ENCODE measurements around the gene NOD2. TPM values are rescaled to one million over a fixed set of nuclear protein-coding genes. Genes with fewer than 3 reads are reported as not detected.

NOD2 gene
- total RNA-seq, 1 experiment from 2014 or later = 0.17 TPM

DNA sequence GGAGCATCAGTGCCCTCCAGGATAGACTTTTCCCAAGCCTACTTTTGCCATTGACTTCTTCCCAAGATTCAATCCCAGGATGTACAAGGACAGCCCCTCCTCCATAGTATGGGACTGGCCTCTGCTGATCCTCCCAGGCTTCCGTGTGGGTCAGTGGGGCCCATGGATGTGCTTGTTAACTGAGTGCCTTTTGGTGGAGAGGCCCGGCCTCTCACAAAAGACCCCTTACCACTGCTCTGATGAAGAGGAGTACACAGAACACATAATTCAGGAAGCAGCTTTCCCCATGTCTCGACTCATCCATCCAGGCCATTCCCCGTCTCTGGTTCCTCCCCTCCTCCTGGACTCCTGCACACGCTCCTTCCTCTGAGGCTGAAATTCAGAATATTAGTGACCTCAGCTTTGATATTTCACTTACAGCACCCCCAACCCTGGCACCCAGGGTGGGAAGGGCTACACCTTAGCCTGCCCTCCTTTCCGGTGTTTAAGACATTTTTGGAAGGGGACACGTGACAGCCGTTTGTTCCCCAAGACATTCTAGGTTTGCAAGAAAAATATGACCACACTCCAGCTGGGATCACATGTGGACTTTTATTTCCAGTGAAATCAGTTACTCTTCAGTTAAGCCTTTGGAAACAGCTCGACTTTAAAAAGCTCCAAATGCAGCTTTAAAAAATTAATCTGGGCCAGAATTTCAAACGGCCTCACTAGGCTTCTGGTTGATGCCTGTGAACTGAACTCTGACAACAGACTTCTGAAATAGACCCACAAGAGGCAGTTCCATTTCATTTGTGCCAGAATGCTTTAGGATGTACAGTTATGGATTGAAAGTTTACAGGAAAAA lies 38.8 kb downstream of the NOD2 start:
- Histone ChIP-seq H4K91ac (ENCODE audit: insufficient read length, low read depth, low read length) (no peak overlapping the region), H3K18ac (ENCODE audit: insufficient read length, low read depth, low read length) (no peak overlapping the region), H3K9me3 (ENCODE audit: control insufficient read depth, low read depth, low read length) (no peaks in the 10 kb centered on the region), H3K4ac (ENCODE audit: low read depth, low read length) (no peak overlapping the region), H2BK120ac (ENCODE audit: low read depth, low read length, poor library complexity, severe bottlenecking) (no peak overlapping the region), H3K23ac (ENCODE audit: insufficient read length, low read depth, low read length) (no peak overlapping the region), H3K27me3 (ENCODE audit: insufficient read depth, low read length) (no peaks in the 10 kb centered on the region), H4K20me1 (ENCODE audit: control insufficient read depth, insufficient read depth, insufficient read length) (no peaks in the 10 kb centered on the region), H3K4me2 (ENCODE audit: insufficient read depth, insufficient read length, low read length) (no peak overlapping the region), H3K79me1 (ENCODE audit: insufficient read depth, low read depth, low read length, poor library complexity, severe bottlenecking) (no peaks in the 10 kb centered on the region), H2BK20ac (ENCODE audit: low read depth, low read length, poor library complexity, severe bottlenecking) (no peak overlapping the region), H2BK15ac (ENCODE audit: low read depth, low read length) (no peak overlapping the region), H3K79me2 (ENCODE audit: insufficient read depth, low read length) (no peaks in the 10 kb centered on the region), H3K27ac (ENCODE audit: insufficient read length, low read depth, low read length) (no peak overlapping the region), H4K8ac (replicated peaks; ENCODE audit: insufficient read length, low read depth, low read length) (no peak overlapping the region), H3T11ph (ENCODE audit: low read length) (no peak overlapping the region), H3K14ac (ENCODE audit: insufficient read depth, low read length) (no peak overlapping the region), H2BK12ac (ENCODE audit: insufficient read length, low read depth, low read length) (no peak overlapping the region), H2AFZ (ENCODE audit: low read length) (no peak overlapping the region), H3K56ac (ENCODE audit: insufficient read length, low read depth, low read length) (no peak overlapping the region), H3K4me1 (ENCODE audit: insufficient read depth, low read length) (no peaks in the 10 kb centered on the region), H3K23me2 (ENCODE audit: insufficient read length, low read depth, low read length, poor library complexity, severe bottlenecking) (no peaks in the 10 kb centered on the region), H2BK5ac (ENCODE audit: insufficient read length, low read length) (no peak overlapping the region), H2AK5ac (ENCODE audit: insufficient read length, low read length) (no peak overlapping the region), H3K9ac (ENCODE audit: extremely low read depth, insufficient read length, low read length) (no peak overlapping the region), H4K5ac (ENCODE audit: insufficient read length, low read depth, low read length) (no peak overlapping the region)
- peaks cover 0 to 2% of the 10 kb centered on the region in 2 experiments; a peak in 1 of 5 replicates for H3K9me3 Mint-ChIP-seq
- peaks cover 14% of the 10 kb centered on the region for H3K27me3 Mint-ChIP-seq (ENCODE audit: low read depth)
- H3K36me3 Mint-ChIP-seq (ENCODE audit: insufficient read depth in 1 of 3, low read depth in 3 of 3) = no peaks in the 10 kb centered on the region
- no peaks in the 10 kb centered on the region; a peak in 1 of 4 replicates for H3K4me1 Mint-ChIP-seq
- H3K27ac Mint-ChIP-seq = peak overlapping the region in 1 of 3 experiments; percentile 69; a peak in 1 of 7 replicates
- H3K4me3 Mint-ChIP-seq = no peak overlapping the region
- WGBS (ENCODE audit: extremely low coverage, insufficient read length, low lambda C conversion rate) = no CpG with 5 or more reads among the region's 10 CpGs
- TF ChIP-seq, protein P1, sequence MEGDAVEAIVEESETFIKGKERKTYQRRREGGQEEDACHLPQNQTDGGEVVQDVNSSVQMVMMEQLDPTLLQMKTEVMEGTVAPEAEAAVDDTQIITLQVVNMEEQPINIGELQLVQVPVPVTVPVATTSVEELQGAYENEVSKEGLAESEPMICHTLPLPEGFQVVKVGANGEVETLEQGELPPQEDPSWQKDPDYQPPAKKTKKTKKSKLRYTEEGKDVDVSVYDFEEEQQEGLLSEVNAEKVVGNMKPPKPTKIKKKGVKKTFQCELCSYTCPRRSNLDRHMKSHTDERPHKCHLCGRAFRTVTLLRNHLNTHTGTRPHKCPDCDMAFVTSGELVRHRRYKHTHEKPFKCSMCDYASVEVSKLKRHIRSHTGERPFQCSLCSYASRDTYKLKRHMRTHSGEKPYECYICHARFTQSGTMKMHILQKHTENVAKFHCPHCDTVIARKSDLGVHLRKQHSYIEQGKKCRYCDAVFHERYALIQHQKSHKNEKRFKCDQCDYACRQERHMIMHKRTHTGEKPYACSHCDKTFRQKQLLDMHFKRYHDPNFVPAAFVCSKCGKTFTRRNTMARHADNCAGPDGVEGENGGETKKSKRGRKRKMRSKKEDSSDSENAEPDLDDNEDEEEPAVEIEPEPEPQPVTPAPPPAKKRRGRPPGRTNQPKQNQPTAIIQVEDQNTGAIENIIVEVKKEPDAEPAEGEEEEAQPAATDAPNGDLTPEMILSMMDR (conservative IDR thresholded peaks at IDR 0.05) = no peak
- no peak for DNase-seq

Measured in H9 (cell line).